ENCODE measurements around the gene EARS2.

The EARS2 gene

DNA sequence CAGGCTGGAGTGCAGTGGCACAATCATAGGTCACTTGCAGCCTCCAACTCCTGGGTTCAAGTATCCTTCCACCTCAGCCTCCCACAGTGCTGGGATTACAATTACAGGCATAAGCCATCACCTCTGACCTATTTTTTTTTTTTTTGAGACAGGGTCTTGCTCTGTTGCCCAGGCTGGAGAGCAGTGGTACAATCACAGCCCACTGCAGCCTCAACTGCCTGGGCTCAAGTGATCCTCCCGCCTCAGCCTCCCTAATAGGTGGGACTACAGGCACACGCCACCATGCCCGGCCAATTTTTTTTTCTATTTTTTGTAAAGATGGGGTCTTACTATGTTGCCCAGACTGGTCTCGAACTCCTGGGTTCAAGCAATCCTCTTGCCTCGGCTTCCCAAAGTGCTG is 41.3 kb downstream of the EARS2 start:
- peaks cover 68% of the 10 kb centered on the region for H3F3A ChIP-seq (ENCODE audit: insufficient read depth)
- H3K9me3 ChIP-seq (ENCODE audit: insufficient read depth, low read length) = no peaks in the 10 kb centered on the region
- no peaks in the 10 kb centered on the region for H3K9me2 ChIP-seq (replicated peaks; ENCODE audit: insufficient read depth, low read length)
- no peaks in the 10 kb centered on the region for H3K79me2 ChIP-seq (ENCODE audit: insufficient read depth, low read length)
- peak overlapping the region; percentile 97 for H3K27ac ChIP-seq (ENCODE audit: low read depth, low read length)
- no peaks in the 10 kb centered on the region for H3K27me3 ChIP-seq (ENCODE audit: low read length)
- H4K20me1 ChIP-seq (ENCODE audit: low read depth, low read length) = no peaks in the 10 kb centered on the region
- no peak overlapping the region for H3K4me2 ChIP-seq (ENCODE audit: low read depth, low read length, poor library complexity, severe bottlenecking)
- no peak overlapping the region for H2AFZ ChIP-seq (ENCODE audit: low read depth, low read length, severe bottlenecking)
- no peaks in the 10 kb centered on the region for H3K36me3 ChIP-seq (ENCODE audit: low read length)
- H3K9ac ChIP-seq (ENCODE audit: low read length) = peak overlapping the region; percentile 52
- TF ChIP-seq EZH2phosphoT487 (conservative IDR thresholded peaks at IDR 0.05; ENCODE audit: low read length) = no peak
- TF ChIP-seq, protein P1, sequence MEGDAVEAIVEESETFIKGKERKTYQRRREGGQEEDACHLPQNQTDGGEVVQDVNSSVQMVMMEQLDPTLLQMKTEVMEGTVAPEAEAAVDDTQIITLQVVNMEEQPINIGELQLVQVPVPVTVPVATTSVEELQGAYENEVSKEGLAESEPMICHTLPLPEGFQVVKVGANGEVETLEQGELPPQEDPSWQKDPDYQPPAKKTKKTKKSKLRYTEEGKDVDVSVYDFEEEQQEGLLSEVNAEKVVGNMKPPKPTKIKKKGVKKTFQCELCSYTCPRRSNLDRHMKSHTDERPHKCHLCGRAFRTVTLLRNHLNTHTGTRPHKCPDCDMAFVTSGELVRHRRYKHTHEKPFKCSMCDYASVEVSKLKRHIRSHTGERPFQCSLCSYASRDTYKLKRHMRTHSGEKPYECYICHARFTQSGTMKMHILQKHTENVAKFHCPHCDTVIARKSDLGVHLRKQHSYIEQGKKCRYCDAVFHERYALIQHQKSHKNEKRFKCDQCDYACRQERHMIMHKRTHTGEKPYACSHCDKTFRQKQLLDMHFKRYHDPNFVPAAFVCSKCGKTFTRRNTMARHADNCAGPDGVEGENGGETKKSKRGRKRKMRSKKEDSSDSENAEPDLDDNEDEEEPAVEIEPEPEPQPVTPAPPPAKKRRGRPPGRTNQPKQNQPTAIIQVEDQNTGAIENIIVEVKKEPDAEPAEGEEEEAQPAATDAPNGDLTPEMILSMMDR (IDR thresholded peaks at IDR 0.05; ENCODE audit: insufficient read depth, low read length, poor library complexity, severe bottlenecking) = no peak
- H3K4me3 ChIP-seq (ENCODE audit: insufficient read depth, low read length, poor library complexity, severe bottlenecking) = no peak overlapping the region

GRCh38 chr16:23514381-23515152 is 42.6 kb downstream of the EARS2 start:
- no peaks in the 10 kb centered on the region for H4K20me1 ChIP-seq (ENCODE audit: low read depth, low read length)
- peaks cover 12% of the 10 kb centered on the region for H3K79me2 ChIP-seq (ENCODE audit: insufficient read depth, low read length)
- H3K27me3 ChIP-seq (ENCODE audit: low read length) = no peaks in the 10 kb centered on the region
- no peaks in the 10 kb centered on the region for H3K36me3 ChIP-seq (ENCODE audit: low read length)
- no peak for TF ChIP-seq EZH2phosphoT487 (conservative IDR thresholded peaks at IDR 0.05; ENCODE audit: low read length)
- TF ChIP-seq, protein P1 (IDR thresholded peaks at IDR 0.05; ENCODE audit: insufficient read depth, low read length, poor library complexity, severe bottlenecking) = no peak
- no peak overlapping the region for H3K4me2 ChIP-seq (ENCODE audit: low read depth, low read length, poor library complexity, severe bottlenecking)
- no peak overlapping the region for H3K9ac ChIP-seq (ENCODE audit: low read length)
- H3K9me2 ChIP-seq (replicated peaks; ENCODE audit: insufficient read depth, low read length) = no peaks in the 10 kb centered on the region
- no peak overlapping the region for H3K4me3 ChIP-seq (ENCODE audit: insufficient read depth, low read length, poor library complexity, severe bottlenecking)
- peak overlapping the region; percentile 34 for H3K27ac ChIP-seq (ENCODE audit: low read depth, low read length)
- peaks cover 55% of the 10 kb centered on the region for H3F3A ChIP-seq (ENCODE audit: insufficient read depth)
- no peak overlapping the region for H2AFZ ChIP-seq (ENCODE audit: low read depth, low read length, severe bottlenecking)
- H3K9me3 ChIP-seq (ENCODE audit: insufficient read depth, low read length) = no peaks in the 10 kb centered on the region

GRCh38 chr16:23512168-23512695 is 44.9 kb downstream of the EARS2 start:
- Histone ChIP-seq H3K9me2 (replicated peaks; ENCODE audit: insufficient read depth, low read length) (no peaks in the 10 kb centered on the region), H2AFZ (ENCODE audit: low read depth, low read length, severe bottlenecking) (no peak overlapping the region), H3K4me2 (ENCODE audit: low read depth, low read length, poor library complexity, severe bottlenecking) (peak overlapping the region; percentile 9), H3K79me2 (ENCODE audit: insufficient read depth, low read length) (peaks cover 35% of the 10 kb centered on the region), H3K4me3 (ENCODE audit: insufficient read depth, low read length, poor library complexity, severe bottlenecking) (no peak overlapping the region), H3K27me3 (ENCODE audit: low read length) (no peaks in the 10 kb centered on the region), H3K9ac (ENCODE audit: low read length) (no peak overlapping the region), H4K20me1 (ENCODE audit: low read depth, low read length) (peaks cover 7% of the 10 kb centered on the region; the same call in 1 of the 2 replicates), H3F3A (ENCODE audit: insufficient read depth) (peaks cover 42% of the 10 kb centered on the region), H3K9me3 (ENCODE audit: insufficient read depth, low read length) (no peaks in the 10 kb centered on the region), H3K36me3 (ENCODE audit: low read length) (peaks cover 7% of the 10 kb centered on the region; the same call in 1 of the 2 replicates), H3K27ac (ENCODE audit: low read depth, low read length) (peak overlapping the region; percentile 45)
- TF ChIP-seq EZH2phosphoT487 (conservative IDR thresholded peaks at IDR 0.05; ENCODE audit: low read length) = no peak
- TF ChIP-seq, protein P1 (IDR thresholded peaks at IDR 0.05; ENCODE audit: insufficient read depth, low read length, poor library complexity, severe bottlenecking) = no peak
